Glutamatergic neuron (in vitro differentiated cells): Measurements from ENCODE around the gene FADS2. TPM values are rescaled to one million over a fixed set of nuclear protein-coding genes. Genes with fewer than 3 reads are reported as not detected.
A peak's percentile ranks its signal among the peaks of the same experiment; 100 is the strongest.

Source experiments
- DNase-seq: peaks from one replicate; pipeline ENCODE4 v3.0.0; 2022
- H3K27ac Mint-ChIP-seq: one replicate; pipeline ENCODE4 v1.8.0; 2020; ENCODE audit warnings: mild to moderate bottlenecking, mixed read lengths, inconsistent platforms; ENCODE audit not compliant: unreplicated experiment
- H3K27me3 Mint-ChIP-seq: one replicate; pipeline ENCODE4 v1.8.0; 2020; ENCODE audit warnings: mild to moderate bottlenecking, moderate library complexity, mixed read lengths, inconsistent platforms; ENCODE audit not compliant: unreplicated experiment
- H3K36me3 Mint-ChIP-seq: one replicate; pipeline ENCODE4 v1.8.0; 2020; ENCODE audit warnings: mild to moderate bottlenecking, mixed read lengths, inconsistent platforms; ENCODE audit not compliant: unreplicated experiment
- H3K4me1 Mint-ChIP-seq: one replicate; pipeline ENCODE4 v1.8.0; 2020; ENCODE audit warnings: mild to moderate bottlenecking, low read depth, mixed read lengths, inconsistent platforms; ENCODE audit not compliant: unreplicated experiment
- H3K4me3 Mint-ChIP-seq: one replicate; pipeline ENCODE4 v1.8.0; 2020; ENCODE audit warnings: mild to moderate bottlenecking, mixed read lengths, inconsistent platforms; ENCODE audit not compliant: unreplicated experiment
- H3K9me3 Mint-ChIP-seq: one replicate; pipeline ENCODE4 v1.8.0; 2020; ENCODE audit warnings: mild to moderate bottlenecking, moderate library complexity, mixed read lengths, inconsistent platforms; ENCODE audit not compliant: unreplicated experiment
- CTCF ChIP-seq: fragments of 200-600 bp; sonication (generic); IDR thresholded peaks from one replicate; pipeline ENCODE4 v1.5.0; 2021; ENCODE audit not compliant: partially characterized antibody, unreplicated experiment
- total RNA-seq: library from RNA; stranded (reverse); fragmentation: NEBNext Ultra II Directional; extraction: Animal tissue kit (Norgen Biotek cat#: 25700); gene quantifications from one replicate; pipeline ENCODE4 v1.2.1, GENCODE V29; 2021; ENCODE audit not compliant: unreplicated experiment

FADS2 gene
- total RNA-seq, 1 donor from 2014 or later = 701 TPM

GRCh38 chr11:61795459-61795858, 32.6 kb upstream of the FADS2 start:
- no peak for TF ChIP-seq CTCF
- H3K4me3 Mint-ChIP-seq = no peak overlapping the region
- peaks cover 13% of the 10 kb centered on the region for H3K27me3 Mint-ChIP-seq
- peaks cover 10% of the 10 kb centered on the region for H3K9me3 Mint-ChIP-seq
- no peak overlapping the region for H3K27ac Mint-ChIP-seq
- DNase-seq = no peak
- peaks cover 9% of the 10 kb centered on the region for H3K4me1 Mint-ChIP-seq
- no peaks in the 10 kb centered on the region for H3K36me3 Mint-ChIP-seq

- TF ChIP-seq CTCF = no peak
- H3K27ac Mint-ChIP-seq = no peak overlapping the region
These were observed 32.1 kb upstream of the FADS2 start for GRCh38 chr11:61795876-61796526.

GRCh38 chr11:61797263-61797944, 30.7 kb upstream of the FADS2 start:
- peaks cover 4% of the 10 kb centered on the region for H3K4me1 Mint-ChIP-seq
- no peak overlapping the region for H3K27ac Mint-ChIP-seq
- H3K36me3 Mint-ChIP-seq = no peaks in the 10 kb centered on the region
- peak; percentile 77 for DNase-seq
- H3K4me3 Mint-ChIP-seq = no peak overlapping the region
- H3K27me3 Mint-ChIP-seq = peaks cover 8% of the 10 kb centered on the region
- H3K9me3 Mint-ChIP-seq = peaks cover 5% of the 10 kb centered on the region
- peak; percentile 68 for TF ChIP-seq CTCF

More at GRCh38 chr11:61795876-61796526, 32.1 kb upstream of the FADS2 start:
- H3K27me3 Mint-ChIP-seq = peaks cover 13% of the 10 kb centered on the region
- H3K9me3 Mint-ChIP-seq = peaks cover 10% of the 10 kb centered on the region
- no peak for DNase-seq
- H3K4me3 Mint-ChIP-seq = no peak overlapping the region
- peaks cover 9% of the 10 kb centered on the region for H3K4me1 Mint-ChIP-seq
- H3K36me3 Mint-ChIP-seq = no peaks in the 10 kb centered on the region

- no peak overlapping the region for H3K4me3 Mint-ChIP-seq
- no peak for TF ChIP-seq CTCF
- H3K27me3 Mint-ChIP-seq = peaks cover 9% of the 10 kb centered on the region
- no peaks in the 10 kb centered on the region for H3K36me3 Mint-ChIP-seq
- no peak for DNase-seq
- no peaks in the 10 kb centered on the region for H3K9me3 Mint-ChIP-seq
- no peaks in the 10 kb centered on the region for H3K4me1 Mint-ChIP-seq
- H3K27ac Mint-ChIP-seq = no peak overlapping the region
These were observed 28.3 kb upstream of the FADS2 start for GRCh38 chr11:61799665-61800284.
